Kasumi-1 (cell line): ENCODE results near the gene AKAP5.

Source experiments
- DNase-seq, 2 experiments: peaks; one replicate each; lab custom pipeline; 2025; lab: John Stamatoyannopoulos, UW

Gene AKAP5

GRCh38 chr14:64465191-64465822, at the start of gene AKAP5:
AKAP5 (plus strand) TSS chr14:64465499; CDS start chr14:64468395, 2,896 bp downstream.
- DNase-seq, result peak in 1 of 2 experiments; percentile 22

- DNase-seq, result no peak
Observed at GRCh38 chr14:64416348-64416932, 48.9 kb upstream of the AKAP5 start.

- DNase-seq, result no peak
Observed at GRCh38 chr14:64417055-64417770, 48.1 kb upstream of the AKAP5 start.

- DNase-seq, result no peak
Observed at GRCh38 chr14:64417771-64418125, 47.6 kb upstream of the AKAP5 start.

GRCh38 chr14:64419003-64419402, 46.3 kb upstream of the AKAP5 start:
- DNase-seq, result no peak

GRCh38 chr14:64421166-64421565, 44.1 kb upstream of the AKAP5 start:
- DNase-seq, result no peak

- DNase-seq, result no peak
Observed at GRCh38 chr14:64422005-64422404, 43.3 kb upstream of the AKAP5 start.

- no peak for DNase-seq
Observed at GRCh38 chr14:64422756-64423155, 42.5 kb upstream of the AKAP5 start.

- DNase-seq, result no peak
Observed at GRCh38 chr14:64423987-64424386, 41.3 kb upstream of the AKAP5 start.

- DNase-seq, result no peak
Observed at GRCh38 chr14:64434528-64434927, 30.8 kb upstream of the AKAP5 start.

GRCh38 chr14:64438181-64438841, 27.0 kb upstream of the AKAP5 start:
- DNase-seq, result no peak

- DNase-seq, result no peak
Observed at GRCh38 chr14:64439141-64439540, 26.2 kb upstream of the AKAP5 start.

GRCh38 chr14:64440494-64440893, 24.8 kb upstream of the AKAP5 start:
- no peak for DNase-seq

GRCh38 chr14:64442300-64442988, 22.9 kb upstream of the AKAP5 start:
- DNase-seq, result no peak

- DNase-seq, result peak; percentile 54 to 66
Observed at GRCh38 chr14:64444140-64444539, 21.2 kb upstream of the AKAP5 start.

GRCh38 chr14:64444984-64445845, 20.1 kb upstream of the AKAP5 start:
- DNase-seq, result peak; percentile 56 to 60

- DNase-seq, result no peak
Observed at GRCh38 chr14:64447876-64448670, 17.2 kb upstream of the AKAP5 start.

- no peak for DNase-seq
Observed at GRCh38 chr14:64450255-64450654, 15.0 kb upstream of the AKAP5 start.

- DNase-seq, result no peak
Observed at GRCh38 chr14:64454671-64455070, 10.6 kb upstream of the AKAP5 start.

GRCh38 chr14:64459405-64460136, 5.7 kb upstream of the AKAP5 start:
- DNase-seq, result no peak
